ENCODE results near the gene FSTL4. TPM values are rescaled to one million over a fixed set of nuclear protein-coding genes. Genes with fewer than 3 reads are reported as not detected.
A peak's percentile ranks its signal among the peaks of the same experiment; 100 is the strongest.

The FSTL4 gene
- total and polyA plus RNA-seq, 2 of the 13 experiments (the other 11 are each of a cell fraction or from before 2014, with no cell fraction given): 2.1 to 3.0 TPM

- TF ChIP-seq DDIT3 (CRISPR knock-in tag; IDR thresholded peaks at IDR 0.05) (no peak), MAFG (CRISPR knock-in tag; IDR thresholded peaks at IDR 0.05) (no peak), HNRNPK (IDR thresholded peaks at IDR 0.05; ENCODE audit: low read depth, low read length, poor library complexity, severe bottlenecking) (no peak), ZBTB14 (CRISPR knock-in tag; IDR thresholded peaks at IDR 0.05) (no peak), THAP9 (CRISPR knock-in tag; IDR thresholded peaks at IDR 0.05; ENCODE audit: borderline replicate concordance) (no peak), ZBTB44 (CRISPR knock-in tag; IDR thresholded peaks at IDR 0.05) (peak; percentile 75; the same call in 1 of the 2 replicates), SOX6 (IDR thresholded peaks at IDR 0.05) (no peak), SOX6 (CRISPR knock-in tag; IDR thresholded peaks at IDR 0.05) (no peak), SNAPC4 (CRISPR knock-in tag; IDR thresholded peaks at IDR 0.05) (no peak), GMEB1 (CRISPR knock-in tag; IDR thresholded peaks at IDR 0.05; ENCODE audit: borderline replicate concordance) (no peak), HMGXB3 (CRISPR knock-in tag; IDR thresholded peaks at IDR 0.05; ENCODE audit: borderline replicate concordance) (no peak)
Observed at GRCh38 chr5:133565993-133566392, 46.3 kb downstream of the FSTL4 start (continued).

Data from HepG2 (cell line).